Keratinocyte (primary cell): ENCODE measurements around the gene RPP14. TPM values are rescaled to one million over a fixed set of nuclear protein-coding genes. Genes with fewer than 3 reads are reported as not detected.

Experiments
- DNase-seq: peaks from one replicate; pipeline ENCODE4 v3.0.0-alpha.2; 2011; ENCODE audit warnings: low read depth, missing footprints, low spot score
- FAIRE-seq: peaks from 2 replicates; lab custom pipeline; 2011; peaks lifted over from hg19 to GRCh38; lab: Jason Lieb, UNC
- H2AFZ ChIP-seq: 2 replicates; pipeline ENCODE4 v1.6.0; 2012; ENCODE audit warnings: low read length, control low read depth, inconsistent platforms; ENCODE audit not compliant: control insufficient read depth
- H3K27ac ChIP-seq: 2 replicates; pipeline ENCODE4 v1.5.1; 2011; ENCODE audit warnings: low read length; ENCODE audit not compliant: control insufficient read depth, insufficient read depth
- H3K27me3 ChIP-seq: 3 replicates; pipeline ENCODE4 v1.6.0; 2011; ENCODE audit warnings: low read length; ENCODE audit not compliant: control insufficient read depth, insufficient read depth; ENCODE audit errors: extremely low read depth
- H3K36me3 ChIP-seq, 2 experiments: 2 replicates in 1 of 2; 3 replicates in 1 of 2; pipeline ENCODE4 v1.5.1; 2011; ENCODE audit warnings: low read length in 2 of 2, mild to moderate bottlenecking in 1 of 2; ENCODE audit not compliant: control insufficient read depth in 2 of 2, insufficient read depth in 2 of 2; ENCODE audit errors: extremely low read depth in 1 of 2
- H3K4me1 ChIP-seq: 3 replicates; pipeline ENCODE4 v1.5.1; 2011; ENCODE audit warnings: low read length; ENCODE audit not compliant: control insufficient read depth, insufficient read depth; ENCODE audit errors: extremely low read depth
- H3K4me2 ChIP-seq: 3 replicates; pipeline ENCODE4 v1.6.0; 2011; ENCODE audit warnings: low read depth, low read length; ENCODE audit not compliant: control insufficient read depth, insufficient read depth; ENCODE audit errors: extremely low read depth
- H3K4me3 ChIP-seq, 3 experiments: fragments of 200-600 bp in 1 of 3; sonication (generic) in 1 of 3; 2 replicates in 2 of 3; 3 replicates in 1 of 3; pipeline ENCODE4 v1.5.1; 2011 to 2016; ENCODE audit warnings: low read length in 3 of 3, mild to moderate bottlenecking in 3 of 3, control low read depth in 2 of 3, inconsistent platforms in 1 of 3, low read depth in 1 of 3, mixed read lengths in 1 of 3, mixed run types in 1 of 3, moderate library complexity in 1 of 3; ENCODE audit not compliant: control insufficient read depth in 2 of 3, insufficient read depth in 2 of 3; ENCODE audit errors: extremely low read depth in 1 of 3
- H3K79me2 ChIP-seq: 2 replicates; pipeline ENCODE4 v1.6.0; 2012; ENCODE audit warnings: low read length; ENCODE audit not compliant: control insufficient read depth, insufficient read depth
- H3K9ac ChIP-seq: 3 replicates; pipeline ENCODE4 v1.6.0; 2011; ENCODE audit warnings: low read length; ENCODE audit not compliant: control insufficient read depth, insufficient read depth; ENCODE audit errors: extremely low read depth
- H3K9me1 ChIP-seq: 3 replicates; pipeline ENCODE4 v1.6.0; 2011; ENCODE audit warnings: low read length; ENCODE audit not compliant: control insufficient read depth, insufficient read depth; ENCODE audit errors: extremely low read depth
- H3K9me3 ChIP-seq: 2 replicates; pipeline ENCODE4 v1.5.1; 2012; ENCODE audit warnings: low read depth, low read length; ENCODE audit not compliant: control insufficient read depth
- H4K20me1 ChIP-seq: 3 replicates; pipeline ENCODE4 v1.6.0; 2011; ENCODE audit warnings: low read length; ENCODE audit not compliant: control insufficient read depth, insufficient read depth; ENCODE audit errors: extremely low read depth
- EZH2 ChIP-seq: IDR thresholded peaks from one replicate; pipeline ENCODE4 v1.6.1; 2012; ENCODE audit warnings: inconsistent platforms, mild to moderate bottlenecking, low read length, moderate library complexity
- dilution Hi-C: fragments of 300-500 bp; cut with MboI; formaldehyde crosslinking; loops from one replicate; pipeline ENCODE4 v1.7.0; 2020; ENCODE audit warnings: low sequenced_read_pairs; ENCODE audit not compliant: extremely low pct_ligation_motif_present
- polyA plus RNA-seq, 5 experiments: library from polyadenylated mRNA; depleted of rRNA in 3 of 5; stranded (reverse) in 3 of 5; stranded (forward) in 1 of 5; unstranded in 1 of 5; fragments of >200 nt; gene quantifications; 1 replicate in 1 of 5; 2 replicates in 3 of 5; 3 replicates in 1 of 5; pipeline versions ENCODE4 v1.2.1 to v1.2.3, GENCODE V29; 2011 to 2012; ENCODE audit warnings: missing spikeins in 2 of 5, low read depth in 1 of 5, low replicate concordance in 1 of 5
- TF ChIP-seq, protein P1 (sequence below), 3 experiments: IDR thresholded peaks in 1 of 3; conservative IDR thresholded peaks in 1 of 3; optimal IDR thresholded peaks in 1 of 3; 2 replicates in 2 of 3; 3 replicates in 1 of 3; pipeline versions ENCODE3 to v1.5.1; 2011; ENCODE audit warnings: low read length in 3 of 3, mild to moderate bottlenecking in 3 of 3, moderate library complexity in 2 of 3, control low read depth in 1 of 3, inconsistent platforms in 1 of 3; ENCODE audit not compliant: insufficient read depth in 2 of 3; ENCODE audit errors: extremely low read depth in 1 of 3

The RPP14 gene
- polyA plus RNA-seq, 1 donor (not counting 4 experiments of a cell fraction or from before 2014, with no cell fraction given), result 24.6 TPM

DNA sequence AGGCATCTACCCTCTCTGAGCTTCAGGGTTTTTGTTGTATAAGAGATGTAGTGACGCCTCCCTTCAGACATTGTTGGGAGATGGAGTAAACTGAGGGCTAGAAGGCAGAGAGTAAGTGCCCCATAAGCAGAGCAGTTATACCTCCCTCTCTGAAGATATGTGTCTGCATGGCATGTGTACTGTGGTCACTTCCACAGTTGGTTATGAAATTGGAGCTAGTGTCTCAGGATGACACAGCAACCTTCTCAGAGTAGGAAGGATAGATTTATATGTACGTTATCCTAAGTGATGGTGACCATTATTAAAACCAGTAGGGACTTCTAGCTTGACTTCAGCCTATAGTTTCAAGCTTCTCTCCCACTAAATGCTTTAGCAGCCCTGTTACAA, 44.6 kb downstream of the RPP14 start:
- H3K4me3 ChIP-seq, result no peak overlapping the region
- dilution Hi-C loops, result no loop called here
- no peaks in the 10 kb centered on the region for H3K9me1 ChIP-seq
- no peak overlapping the region for H3K4me2 ChIP-seq
- H3K9ac ChIP-seq, result no peak overlapping the region
- no peaks in the 10 kb centered on the region for H3K9me3 ChIP-seq
- no peak for FAIRE-seq
- H2AFZ ChIP-seq, result no peak overlapping the region
- H3K27ac ChIP-seq, result no peak overlapping the region
- peaks cover 3% of the 10 kb centered on the region for H4K20me1 ChIP-seq
- H3K27me3 ChIP-seq, result no peaks in the 10 kb centered on the region
- peaks cover 1% of the 10 kb centered on the region for H3K4me1 ChIP-seq
- DNase-seq, result no peak
- no peaks in the 10 kb centered on the region for H3K79me2 ChIP-seq
- H3K36me3 ChIP-seq, result no peaks in the 10 kb centered on the region
- TF ChIP-seq EZH2, result no peak
- TF ChIP-seq, protein P1, sequence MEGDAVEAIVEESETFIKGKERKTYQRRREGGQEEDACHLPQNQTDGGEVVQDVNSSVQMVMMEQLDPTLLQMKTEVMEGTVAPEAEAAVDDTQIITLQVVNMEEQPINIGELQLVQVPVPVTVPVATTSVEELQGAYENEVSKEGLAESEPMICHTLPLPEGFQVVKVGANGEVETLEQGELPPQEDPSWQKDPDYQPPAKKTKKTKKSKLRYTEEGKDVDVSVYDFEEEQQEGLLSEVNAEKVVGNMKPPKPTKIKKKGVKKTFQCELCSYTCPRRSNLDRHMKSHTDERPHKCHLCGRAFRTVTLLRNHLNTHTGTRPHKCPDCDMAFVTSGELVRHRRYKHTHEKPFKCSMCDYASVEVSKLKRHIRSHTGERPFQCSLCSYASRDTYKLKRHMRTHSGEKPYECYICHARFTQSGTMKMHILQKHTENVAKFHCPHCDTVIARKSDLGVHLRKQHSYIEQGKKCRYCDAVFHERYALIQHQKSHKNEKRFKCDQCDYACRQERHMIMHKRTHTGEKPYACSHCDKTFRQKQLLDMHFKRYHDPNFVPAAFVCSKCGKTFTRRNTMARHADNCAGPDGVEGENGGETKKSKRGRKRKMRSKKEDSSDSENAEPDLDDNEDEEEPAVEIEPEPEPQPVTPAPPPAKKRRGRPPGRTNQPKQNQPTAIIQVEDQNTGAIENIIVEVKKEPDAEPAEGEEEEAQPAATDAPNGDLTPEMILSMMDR (optimal IDR thresholded peaks at IDR 0.05 in 1 of 3, IDR thresholded peaks at IDR 0.05 in 1 of 3, conservative IDR thresholded peaks at IDR 0.05 in 1 of 3; ENCODE audit: extremely low read depth in 1 of 3, insufficient read depth in 2 of 3, low read length in 3 of 3), result no peak

DNA sequence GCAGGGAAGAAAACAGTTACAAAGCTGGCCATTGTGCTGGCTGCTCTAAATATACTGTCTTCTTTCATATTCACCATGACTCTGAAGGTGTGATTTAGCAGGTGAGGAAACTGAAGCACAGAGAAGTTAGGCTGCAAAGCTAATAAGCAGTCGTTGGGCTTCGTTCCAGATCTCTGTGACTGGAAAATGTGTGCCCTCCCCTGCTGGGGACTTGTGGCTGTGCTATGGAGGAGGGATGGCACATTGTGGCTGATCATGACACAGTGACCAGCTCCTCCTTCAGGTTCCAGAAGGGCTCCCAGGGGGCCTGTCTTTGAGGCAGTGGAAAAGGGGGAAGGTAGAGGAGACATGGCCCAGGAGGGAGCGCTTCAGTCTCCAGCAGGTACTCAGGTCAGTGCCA, 45.9 kb downstream of the RPP14 start:
- H2AFZ ChIP-seq, result no peak overlapping the region
- H3K4me2 ChIP-seq, result no peak overlapping the region
- no peak for TF ChIP-seq EZH2
- TF ChIP-seq, protein P1 (optimal IDR thresholded peaks at IDR 0.05 in 1 of 3, IDR thresholded peaks at IDR 0.05 in 1 of 3, conservative IDR thresholded peaks at IDR 0.05 in 1 of 3; ENCODE audit: extremely low read depth in 1 of 3, insufficient read depth in 2 of 3, low read length in 3 of 3), result no peak
- H3K27me3 ChIP-seq, result no peaks in the 10 kb centered on the region
- H3K9me1 ChIP-seq, result peaks cover 2% of the 10 kb centered on the region
- no peaks in the 10 kb centered on the region for H3K79me2 ChIP-seq
- DNase-seq (no peak), FAIRE-seq (no peak)
- H4K20me1 ChIP-seq, result peaks cover 3% of the 10 kb centered on the region
- no peak overlapping the region for H3K27ac ChIP-seq
- no peaks in the 10 kb centered on the region for H3K9me3 ChIP-seq
- dilution Hi-C loops, result no loop called here
- no peak overlapping the region for H3K4me3 ChIP-seq
- H3K9ac ChIP-seq, result no peak overlapping the region
- H3K36me3 ChIP-seq, result no peaks in the 10 kb centered on the region
- H3K4me1 ChIP-seq, result peaks cover 8% of the 10 kb centered on the region
